Measurements from ENCODE around the gene MINK1. TPM values are rescaled to one million over a fixed set of nuclear protein-coding genes. Genes with fewer than 3 reads are reported as not detected.
A peak's percentile ranks its signal among the peaks of the same experiment; 100 is the strongest.

MINK1 gene
- total and polyA plus RNA-seq, 2 donors = 10.2 to 83.8 TPM

- Histone ChIP-seq H3K36me3 (ENCODE audit: control insufficient read depth in 2 of 2, insufficient read depth in 2 of 2, low read length in 1 of 2) (peaks cover 25 to 28% of the 10 kb centered on the region in 2 donors), H3K27ac (ENCODE audit: low read depth in 1 of 2, low read length in 1 of 2) (no peak overlapping the region), H3K4me1 (ENCODE audit: control insufficient read depth in 2 of 2, insufficient read depth in 2 of 2, low read length in 2 of 2) (peaks cover 14 to 15% of the 10 kb centered on the region in 2 donors), H3K27me3 (ENCODE audit: control insufficient read depth in 2 of 2, insufficient read depth in 1 of 2, low read length in 1 of 2) (peaks cover 0 to 8% of the 10 kb centered on the region in 2 donors), H3K4me3 (ENCODE audit: low read length in 2 of 2) (no peak overlapping the region), H3K9me3 (ENCODE audit: control insufficient read depth in 2 of 2, insufficient read depth in 1 of 2, low read length in 1 of 2) (no peaks in the 10 kb centered on the region)
- WGBS = 19% methylated on average over 14 of the region's 14 CpGs
- no peak for DNase-seq (ENCODE audit: low read depth in 6 of 9, low spot score in 9 of 9)
Observed at GRCh38 chr17:4934173-4934979, 101.2 kb downstream of the MINK1 start.

- Histone ChIP-seq H3K36me3 (ENCODE audit: control insufficient read depth in 2 of 2, insufficient read depth in 2 of 2, low read length in 1 of 2) (peaks cover 25 to 28% of the 10 kb centered on the region in 2 donors), H3K4me1 (ENCODE audit: control insufficient read depth in 2 of 2, insufficient read depth in 2 of 2, low read length in 2 of 2) (peaks cover 14 to 15% of the 10 kb centered on the region in 2 donors), H3K9me3 (ENCODE audit: control insufficient read depth in 2 of 2, insufficient read depth in 1 of 2, low read length in 1 of 2) (no peaks in the 10 kb centered on the region), H3K27ac (ENCODE audit: low read depth in 1 of 2, low read length in 1 of 2) (no peak overlapping the region), H3K27me3 (ENCODE audit: control insufficient read depth in 2 of 2, insufficient read depth in 1 of 2, low read length in 1 of 2) (peaks cover 0 to 8% of the 10 kb centered on the region in 2 donors), H3K4me3 (ENCODE audit: low read length in 2 of 2) (no peak overlapping the region)
- DNase-seq (ENCODE audit: low read depth in 6 of 9, low spot score in 9 of 9) = no peak
Observed at GRCh38 chr17:4935650-4936049, 102.5 kb downstream of the MINK1 start.

GRCh38 chr17:4936436-4936835 is 103.3 kb downstream of the MINK1 start:
- no peaks in the 10 kb centered on the region for H3K9me3 ChIP-seq (ENCODE audit: control insufficient read depth in 2 of 2, insufficient read depth in 1 of 2, low read length in 1 of 2)
- no peak for DNase-seq (ENCODE audit: low read depth in 6 of 9, low spot score in 9 of 9)
- no peak overlapping the region for H3K27ac ChIP-seq (ENCODE audit: low read depth in 1 of 2, low read length in 1 of 2)
- peaks cover 0 to 8% of the 10 kb centered on the region in 2 donors for H3K27me3 ChIP-seq (ENCODE audit: control insufficient read depth in 2 of 2, insufficient read depth in 1 of 2, low read length in 1 of 2)
- peaks cover 17 to 22% of the 10 kb centered on the region in 2 donors for H3K4me1 ChIP-seq (ENCODE audit: control insufficient read depth in 2 of 2, insufficient read depth in 2 of 2, low read length in 2 of 2)
- no peak overlapping the region for H3K4me3 ChIP-seq (ENCODE audit: low read length in 2 of 2)
- H3K36me3 ChIP-seq (ENCODE audit: control insufficient read depth in 2 of 2, insufficient read depth in 2 of 2, low read length in 1 of 2) = peaks cover 25 to 29% of the 10 kb centered on the region in 2 donors
- WGBS = 97% methylated on average over 3 of the region's 3 CpGs

GRCh38 chr17:4937553-4937952 is 104.4 kb downstream of the MINK1 start:
- Histone ChIP-seq H3K27me3 (ENCODE audit: control insufficient read depth in 2 of 2, insufficient read depth in 1 of 2, low read length in 1 of 2) (peaks cover 0 to 8% of the 10 kb centered on the region in 2 donors), H3K4me1 (ENCODE audit: control insufficient read depth in 2 of 2, insufficient read depth in 2 of 2, low read length in 2 of 2) (peaks cover 18 to 33% of the 10 kb centered on the region in 2 donors), H3K9me3 (ENCODE audit: control insufficient read depth in 2 of 2, insufficient read depth in 1 of 2, low read length in 1 of 2) (no peaks in the 10 kb centered on the region), H3K36me3 (ENCODE audit: control insufficient read depth in 2 of 2, insufficient read depth in 2 of 2, low read length in 1 of 2) (peaks cover 29 to 40% of the 10 kb centered on the region in 2 donors), H3K27ac (ENCODE audit: low read depth in 1 of 2, low read length in 1 of 2) (no peak overlapping the region), H3K4me3 (ENCODE audit: low read length in 2 of 2) (no peak overlapping the region)
- 95% methylated on average over 16 of the region's 16 CpGs for WGBS
- no peak for DNase-seq (ENCODE audit: low read depth in 6 of 9, low spot score in 9 of 9)

- DNase-seq (ENCODE audit: low read depth in 6 of 9, low spot score in 9 of 9) = no peak
- Histone ChIP-seq H3K27ac (ENCODE audit: low read depth in 1 of 2, low read length in 1 of 2) (no peak overlapping the region), H3K27me3 (ENCODE audit: control insufficient read depth in 2 of 2, insufficient read depth in 1 of 2, low read length in 1 of 2) (peaks cover 0 to 8% of the 10 kb centered on the region in 2 donors), H3K4me3 (ENCODE audit: low read length in 2 of 2) (no peak overlapping the region), H3K4me1 (ENCODE audit: control insufficient read depth in 2 of 2, insufficient read depth in 2 of 2, low read length in 2 of 2) (peaks cover 22 to 38% of the 10 kb centered on the region in 2 donors), H3K36me3 (ENCODE audit: control insufficient read depth in 2 of 2, insufficient read depth in 2 of 2, low read length in 1 of 2) (peaks cover 34 to 45% of the 10 kb centered on the region in 2 donors), H3K9me3 (ENCODE audit: control insufficient read depth in 2 of 2, insufficient read depth in 1 of 2, low read length in 1 of 2) (no peaks in the 10 kb centered on the region)
- 98% methylated on average over 11 of the region's 11 CpGs for whole genome bisulfite sequencing
Observed at GRCh38 chr17:4938069-4938491, 104.9 kb downstream of the MINK1 start.

- DNase-seq (ENCODE audit: low read depth in 6 of 9, low spot score in 9 of 9) = peak in 1 of 9 donors; percentile 36
- Histone ChIP-seq H3K27ac (ENCODE audit: low read depth in 1 of 2, low read length in 1 of 2) (peak overlapping the region; percentile 98 to 99), H3K4me1 (ENCODE audit: control insufficient read depth in 2 of 2, insufficient read depth in 2 of 2, low read length in 2 of 2) (peaks cover 30 to 47% of the 10 kb centered on the region in 2 donors), H3K9me3 (ENCODE audit: control insufficient read depth in 2 of 2, insufficient read depth in 1 of 2, low read length in 1 of 2) (no peaks in the 10 kb centered on the region), H3K27me3 (ENCODE audit: control insufficient read depth in 2 of 2, insufficient read depth in 1 of 2, low read length in 1 of 2) (peaks cover 0 to 6% of the 10 kb centered on the region in 2 donors), H3K4me3 (ENCODE audit: low read length in 2 of 2) (peak overlapping the region; percentile 72 to 100), H3K36me3 (ENCODE audit: control insufficient read depth in 2 of 2, insufficient read depth in 2 of 2, low read length in 1 of 2) (peaks cover 41 to 54% of the 10 kb centered on the region in 2 donors)
- WGBS = 70% methylated on average over 19 of the region's 19 CpGs
Observed at GRCh38 chr17:4938688-4939545, 105.8 kb downstream of the MINK1 start.

GRCh38 chr17:4939546-4939795 is 106.3 kb downstream of the MINK1 start:
- no peak for DNase-seq (ENCODE audit: low read depth in 6 of 9, low spot score in 9 of 9)
- Histone ChIP-seq H3K4me3 (ENCODE audit: low read length in 2 of 2) (peak overlapping the region; percentile 72 to 100), H3K36me3 (ENCODE audit: control insufficient read depth in 2 of 2, insufficient read depth in 2 of 2, low read length in 1 of 2) (peaks cover 41 to 59% of the 10 kb centered on the region in 2 donors), H3K27ac (ENCODE audit: low read depth in 1 of 2, low read length in 1 of 2) (peak overlapping the region; percentile 98 to 99), H3K4me1 (ENCODE audit: control insufficient read depth in 2 of 2, insufficient read depth in 2 of 2, low read length in 2 of 2) (peaks cover 31 to 47% of the 10 kb centered on the region in 2 donors), H3K27me3 (ENCODE audit: control insufficient read depth in 2 of 2, insufficient read depth in 1 of 2, low read length in 1 of 2) (peaks cover 0 to under 1% of the 10 kb centered on the region in 2 donors), H3K9me3 (ENCODE audit: control insufficient read depth in 2 of 2, insufficient read depth in 1 of 2, low read length in 1 of 2) (no peaks in the 10 kb centered on the region)
- WGBS = under 1% methylated on average over 16 of the region's 16 CpGs

GRCh38 chr17:4939796-4940554 is 106.8 kb downstream of the MINK1 start, which contains the start of the genes RNF167 and SLC25A11:
Gene RNF167, plus strand, starts transcription at chr17:4940268. Its CDS starts 642 bp downstream, at chr17:4940910.
Gene SLC25A11, minus strand, starts transcription at chr17:4940046. Its CDS starts 136 bp downstream, at chr17:4939910.
- H3K27ac ChIP-seq (ENCODE audit: low read depth in 1 of 2, low read length in 1 of 2) = peak within 1 kb of the TSS; percentile 98 to 99
- WGBS = under 1% methylated on average over 72 of the region's 72 CpGs
- H3K4me3 ChIP-seq (ENCODE audit: low read length in 2 of 2) = peak within 1 kb of the TSS; percentile 72 to 100
- no peaks in the 10 kb centered on the region for H3K27me3 ChIP-seq (ENCODE audit: control insufficient read depth in 2 of 2, insufficient read depth in 1 of 2, low read length in 1 of 2)
- DNase-seq (ENCODE audit: low read depth in 6 of 9, low spot score in 9 of 9) = peak; percentile 95 to 100 (median 99)
- no peaks in the 10 kb centered on the region for H3K9me3 ChIP-seq (ENCODE audit: control insufficient read depth in 2 of 2, insufficient read depth in 1 of 2, low read length in 1 of 2)
- H3K4me1 ChIP-seq (ENCODE audit: control insufficient read depth in 2 of 2, insufficient read depth in 2 of 2, low read length in 2 of 2) = peaks cover 36 to 52% of the 10 kb centered on the region in 2 donors
- H3K36me3 ChIP-seq (ENCODE audit: control insufficient read depth in 2 of 2, insufficient read depth in 2 of 2, low read length in 1 of 2) = peaks cover 44 to 64% of the 10 kb centered on the region in 2 donors
